Neuronal stem cell (in vitro differentiated cells): ENCODE data around the gene TOR3A.
"Not testable (repeated sequence)": the region's sequence is repeated elsewhere in the genome, so short reads cannot be mapped to it uniquely, and the experiment has no call there.

Experiments used
- DNase-seq: peaks from one replicate; pipeline ENCODE4 v3.0.0-alpha.2; 2013; ENCODE audit warnings: low spot score
- H2AFZ ChIP-seq: one replicate; pipeline ENCODE4 v1.6.1; 2013; ENCODE audit warnings: mild to moderate bottlenecking, low read length, inconsistent platforms
- H2AK5ac ChIP-seq: 2 replicates; pipeline ENCODE4 v1.6.1; 2013; ENCODE audit warnings: low read depth, mild to moderate bottlenecking, inconsistent platforms, low read length, moderate library complexity, mixed read lengths
- H2BK120ac ChIP-seq: 2 replicates; pipeline ENCODE4 v1.6.1; 2013; ENCODE audit warnings: low read depth, mild to moderate bottlenecking, inconsistent platforms, low read length, moderate library complexity, mixed read lengths
- H2BK12ac ChIP-seq: one replicate; pipeline ENCODE4 v1.6.1; 2013; ENCODE audit warnings: low read length, inconsistent platforms
- H2BK15ac ChIP-seq: 2 replicates; pipeline ENCODE4 v1.6.1; 2013; ENCODE audit warnings: mild to moderate bottlenecking, low read length, inconsistent platforms, mixed read lengths
- H2BK5ac ChIP-seq: one replicate; pipeline ENCODE4 v1.6.1; 2013; ENCODE audit warnings: inconsistent platforms, mild to moderate bottlenecking, low read length, moderate library complexity
- H3K14ac ChIP-seq: one replicate; pipeline ENCODE4 v1.6.1; 2013; ENCODE audit warnings: low read length, inconsistent platforms
- H3K18ac ChIP-seq: 2 replicates; pipeline ENCODE4 v1.6.1; 2013; ENCODE audit warnings: low read length, inconsistent platforms
- H3K23ac ChIP-seq: 2 replicates; pipeline ENCODE4 v1.6.1; 2013; ENCODE audit warnings: low read depth, mild to moderate bottlenecking, mixed read lengths, low read length, inconsistent platforms; ENCODE audit not compliant: poor library complexity
- H3K27ac ChIP-seq: replicated peaks from 3 replicates; pipeline ENCODE4 v1.5.1; 2013; ENCODE audit warnings: low read length, inconsistent platforms
- H3K27me3 ChIP-seq, 3 experiments: 2 replicates each; pipeline ENCODE4 v1.6.1; 2013; ENCODE audit warnings: low read length in 3 of 3, mild to moderate bottlenecking in 2 of 3, inconsistent platforms in 1 of 3, low read depth in 1 of 3, mixed read lengths in 1 of 3, moderate library complexity in 1 of 3; ENCODE audit not compliant: control insufficient read depth in 3 of 3, insufficient read depth in 3 of 3
- H3K36me3 ChIP-seq, 2 donors: replicated peaks in 1 of 2; 2 replicates each; pipeline ENCODE4 v1.6.1; 2013; ENCODE audit warnings: low read length in 2 of 2; ENCODE audit not compliant: control insufficient read depth in 2 of 2, insufficient read depth in 2 of 2
- H3K4ac ChIP-seq: 2 replicates; pipeline ENCODE4 v1.6.1; 2013; ENCODE audit warnings: inconsistent platforms, mild to moderate bottlenecking, low read length, moderate library complexity
- H3K4me1 ChIP-seq, 2 donors: 1 replicate in 1 of 2; 2 replicates in 1 of 2; pipeline ENCODE4 v1.6.1; 2013; ENCODE audit warnings: low read length in 2 of 2, low read depth in 1 of 2; ENCODE audit not compliant: control insufficient read depth in 2 of 2, insufficient read depth in 1 of 2
- H3K4me2 ChIP-seq: one replicate; pipeline ENCODE4 v1.6.1; 2013; ENCODE audit warnings: mild to moderate bottlenecking, low read length, inconsistent platforms; ENCODE audit not compliant: insufficient read depth, poor library complexity, severe bottlenecking
- H3K4me3 ChIP-seq, 2 donors: 2 replicates each; pipeline ENCODE4 v1.5.1; 2013; ENCODE audit warnings: low read length in 2 of 2, mild to moderate bottlenecking in 2 of 2, inconsistent platforms in 1 of 2, moderate library complexity in 1 of 2
- H3K79me1 ChIP-seq: one replicate; pipeline ENCODE4 v1.6.1; 2013; ENCODE audit warnings: low read depth, mild to moderate bottlenecking, inconsistent platforms, low read length, moderate library complexity
- H3K9ac ChIP-seq: one replicate; pipeline ENCODE4 v1.6.1; 2013; ENCODE audit warnings: mild to moderate bottlenecking, low read depth, low read length, inconsistent platforms; ENCODE audit not compliant: poor library complexity
- H3K9me3 ChIP-seq, 2 donors: replicated peaks in 1 of 2; 2 replicates each; pipeline versions ENCODE3 to v1.6.1; 2013; ENCODE audit warnings: low read length in 2 of 2, mild to moderate bottlenecking in 2 of 2, inconsistent platforms in 1 of 2, low read depth in 1 of 2, mixed read lengths in 1 of 2, moderate library complexity in 1 of 2; ENCODE audit not compliant: control insufficient read depth in 2 of 2, insufficient read depth in 1 of 2
- H4K8ac ChIP-seq: one replicate; pipeline ENCODE4 v1.6.1; 2013; ENCODE audit warnings: low read depth, mild to moderate bottlenecking, inconsistent platforms, low read length, moderate library complexity
- H4K91ac ChIP-seq: one replicate; pipeline ENCODE4 v1.6.1; 2013; ENCODE audit warnings: low read length, low read depth, mild to moderate bottlenecking, inconsistent platforms; ENCODE audit not compliant: poor library complexity
- WGBS, 2 donors: extraction: QIAGEN DNeasy Blood & Tissue Kit; methylation state at CpG; one replicate each; pipeline ENCODE4 v1.1.7; 2013; ENCODE audit warnings: missing lambda C conversion rate in 2 of 2, mixed read lengths in 1 of 2; ENCODE audit not compliant: insufficient read length in 2 of 2, insufficient replicate concordance in 1 of 2; ENCODE audit errors: extremely low coverage in 2 of 2; 5-methylcytosine and 5-hydroxymethylcytosine counted together

The TOR3A gene

GRCh38 chr1:179135707-179136106 is 53.8 kb downstream of the TOR3A start:
- H3K4ac ChIP-seq, H2BK5ac ChIP-seq, H3K14ac ChIP-seq, H3K79me1 ChIP-seq, DNase-seq, H3K27ac ChIP-seq, H2BK15ac ChIP-seq, H3K27me3 ChIP-seq, H2AK5ac ChIP-seq, H4K8ac ChIP-seq, H3K36me3 ChIP-seq, H2AFZ ChIP-seq, H3K4me1 ChIP-seq, H3K23ac ChIP-seq, H3K18ac ChIP-seq, H3K4me3 ChIP-seq, H3K9ac ChIP-seq, H4K91ac ChIP-seq, H2BK12ac ChIP-seq, H3K4me2 ChIP-seq, H2BK120ac ChIP-seq: not testable (repeated sequence)
- H3K9me3 ChIP-seq, result peaks cover 8 to 15% of the 10 kb centered on the region in 2 donors
- WGBS, 2 donors, result no CpG with 5 or more reads among the region's 28 CpGs

GRCh38 chr1:179137617-179138255 is 55.9 kb downstream of the TOR3A start:
- no peak overlapping the region for H2BK5ac ChIP-seq
- H3K18ac ChIP-seq, result no peak overlapping the region
- DNase-seq, result no peak
- no peak overlapping the region for H3K27ac ChIP-seq
- H3K27me3 ChIP-seq, result no peaks in the 10 kb centered on the region
- H2AFZ ChIP-seq, result no peak overlapping the region
- H2AK5ac ChIP-seq, result no peak overlapping the region
- H4K8ac ChIP-seq, result no peak overlapping the region
- H3K4me2 ChIP-seq, result no peak overlapping the region
- H3K14ac ChIP-seq, result no peak overlapping the region
- H3K23ac ChIP-seq, result peak overlapping the region; percentile 8
- no peak overlapping the region for H3K4me3 ChIP-seq
- H3K36me3 ChIP-seq, result no peaks in the 10 kb centered on the region
- H3K9me3 ChIP-seq, result peaks cover 8 to 15% of the 10 kb centered on the region in 2 donors
- H3K79me1 ChIP-seq, result no peaks in the 10 kb centered on the region
- H3K4ac ChIP-seq, result no peak overlapping the region
- H3K4me1 ChIP-seq, result peaks cover 2 to 10% of the 10 kb centered on the region in 2 donors
- WGBS, 2 donors, result no CpG with 5 or more reads among the region's 5 CpGs
- H3K9ac ChIP-seq, result no peak overlapping the region
- H2BK120ac ChIP-seq, result no peak overlapping the region
- H2BK15ac ChIP-seq, result no peak overlapping the region
- H2BK12ac ChIP-seq, result no peak overlapping the region
- no peak overlapping the region for H4K91ac ChIP-seq

GRCh38 chr1:179138755-179139154 is 56.9 kb downstream of the TOR3A start:
- DNase-seq, result not testable (repeated sequence)
- no CpG with 5 or more reads among the region's 21 CpGs for WGBS, 2 donors

GRCh38 chr1:179141592-179142251 is 59.9 kb downstream of the TOR3A start:
- Histone ChIP-seq H3K4me3 (no peak overlapping the region), H3K36me3 (no peaks in the 10 kb centered on the region), H3K27me3 (no peaks in the 10 kb centered on the region), H3K27ac (no peak overlapping the region), H2BK5ac (no peak overlapping the region), H3K18ac (no peak overlapping the region), H2AK5ac (no peak overlapping the region), H3K4ac (no peak overlapping the region), H3K9me3 (peaks cover 8 to 15% of the 10 kb centered on the region in 2 donors), H2BK15ac (no peak overlapping the region), H3K4me1 (peaks cover 5 to 13% of the 10 kb centered on the region in 2 donors), H3K79me1 (peaks cover 1% of the 10 kb centered on the region), H3K14ac (no peak overlapping the region), H4K91ac (no peak overlapping the region), H2BK120ac (no peak overlapping the region), H4K8ac (no peak overlapping the region), H2AFZ (no peak overlapping the region), H3K9ac (no peak overlapping the region), H2BK12ac (no peak overlapping the region), H3K4me2 (no peak overlapping the region), H3K23ac (no peak overlapping the region)
- WGBS, 2 donors, result no CpG with 5 or more reads among the region's 4 CpGs
- peak; percentile 26 for DNase-seq

More at GRCh38 chr1:179138755-179139154, 56.9 kb downstream of the TOR3A start:
- H3K23ac ChIP-seq, H3K4me3 ChIP-seq, H3K9ac ChIP-seq, H3K4ac ChIP-seq, H3K36me3 ChIP-seq, H3K14ac ChIP-seq, H2BK12ac ChIP-seq, H2BK15ac ChIP-seq, H2AFZ ChIP-seq, H3K18ac ChIP-seq, H4K8ac ChIP-seq, H4K91ac ChIP-seq, H2AK5ac ChIP-seq, H3K27ac ChIP-seq, H2BK120ac ChIP-seq, H3K4me2 ChIP-seq, H2BK5ac ChIP-seq, H3K27me3 ChIP-seq, H3K79me1 ChIP-seq: not testable (repeated sequence)
- Histone ChIP-seq H3K4me1 (peaks cover 5 to 13% of the 10 kb centered on the region in 2 donors), H3K9me3 (peaks cover 8 to 15% of the 10 kb centered on the region in 2 donors)
